ENCODE results near the gene TRMT11.

TRMT11 gene

GRCh38 chr6:126077810-126078776 lies 91.8 kb downstream of the TRMT11 start:
- no peak for DNase-seq

GRCh38 chr6:126083875-126084274 lies 97.5 kb downstream of the TRMT11 start:
- DNase-seq = no peak

GRCh38 chr6:126086560-126086959 lies 100.2 kb downstream of the TRMT11 start:
- DNase-seq = no peak

Data from activated CD4-positive, CD25-positive, alpha-beta regulatory T cell (primary cell).